Loucy (cell line): ENCODE data around the gene KATNIP.

Experiments
- EZH2phosphoT487 ChIP-seq: fragments of 200-600 bp; IDR thresholded peaks from 2 replicates; pipeline ENCODE4 v1.6.1; 2018; ENCODE audit warnings: antibody characterized with exemption, mild to moderate bottlenecking, moderate library complexity, borderline replicate concordance
- TF ChIP-seq, protein P1 (sequence below): fragments of 200-600 bp; sonication (generic); conservative IDR thresholded peaks from 2 replicates; pipeline ENCODE4 v1.5.1; 2014; ENCODE audit warnings: mild to moderate bottlenecking, antibody characterized with exemption, low read length

GRCh38 chr16:27534256-27534655, 15.7 kb upstream of the KATNIP start:
- TF ChIP-seq, protein P1, sequence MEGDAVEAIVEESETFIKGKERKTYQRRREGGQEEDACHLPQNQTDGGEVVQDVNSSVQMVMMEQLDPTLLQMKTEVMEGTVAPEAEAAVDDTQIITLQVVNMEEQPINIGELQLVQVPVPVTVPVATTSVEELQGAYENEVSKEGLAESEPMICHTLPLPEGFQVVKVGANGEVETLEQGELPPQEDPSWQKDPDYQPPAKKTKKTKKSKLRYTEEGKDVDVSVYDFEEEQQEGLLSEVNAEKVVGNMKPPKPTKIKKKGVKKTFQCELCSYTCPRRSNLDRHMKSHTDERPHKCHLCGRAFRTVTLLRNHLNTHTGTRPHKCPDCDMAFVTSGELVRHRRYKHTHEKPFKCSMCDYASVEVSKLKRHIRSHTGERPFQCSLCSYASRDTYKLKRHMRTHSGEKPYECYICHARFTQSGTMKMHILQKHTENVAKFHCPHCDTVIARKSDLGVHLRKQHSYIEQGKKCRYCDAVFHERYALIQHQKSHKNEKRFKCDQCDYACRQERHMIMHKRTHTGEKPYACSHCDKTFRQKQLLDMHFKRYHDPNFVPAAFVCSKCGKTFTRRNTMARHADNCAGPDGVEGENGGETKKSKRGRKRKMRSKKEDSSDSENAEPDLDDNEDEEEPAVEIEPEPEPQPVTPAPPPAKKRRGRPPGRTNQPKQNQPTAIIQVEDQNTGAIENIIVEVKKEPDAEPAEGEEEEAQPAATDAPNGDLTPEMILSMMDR, result no peak
- TF ChIP-seq EZH2phosphoT487, result no peak
